COLO829 (cell line): ENCODE data around the gene FLYWCH2.
"Not testable (repeated sequence)": the region's sequence is repeated elsewhere in the genome, so short reads cannot be mapped to it uniquely, and the experiment has no call there.

Experiments used
- DNase-seq: peaks from one replicate; pipeline ENCODE4 v3.0.0; 2012; ENCODE audit warnings: low spot score

Gene FLYWCH2

DNA sequence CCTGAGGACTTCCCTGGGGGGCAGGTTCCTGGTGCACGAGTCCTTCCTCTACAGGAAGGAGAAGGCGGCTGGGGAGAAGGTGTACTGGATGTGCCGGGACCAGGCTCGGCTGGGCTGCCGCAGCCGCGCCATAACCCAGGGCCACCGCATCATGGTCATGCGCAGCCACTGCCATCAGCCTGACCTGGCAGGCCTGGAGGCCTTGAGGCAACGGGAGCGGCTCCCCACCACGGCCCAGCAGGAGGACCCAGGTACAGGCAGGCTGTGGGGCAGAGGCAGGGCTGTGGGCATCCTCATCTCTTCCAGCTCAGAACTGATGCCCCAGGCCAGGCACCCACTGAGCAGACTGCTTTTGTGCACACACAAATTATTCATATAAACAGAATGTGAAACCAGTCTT, 55.2 kb downstream of the FLYWCH2 start:
- no peak for DNase-seq

DNA sequence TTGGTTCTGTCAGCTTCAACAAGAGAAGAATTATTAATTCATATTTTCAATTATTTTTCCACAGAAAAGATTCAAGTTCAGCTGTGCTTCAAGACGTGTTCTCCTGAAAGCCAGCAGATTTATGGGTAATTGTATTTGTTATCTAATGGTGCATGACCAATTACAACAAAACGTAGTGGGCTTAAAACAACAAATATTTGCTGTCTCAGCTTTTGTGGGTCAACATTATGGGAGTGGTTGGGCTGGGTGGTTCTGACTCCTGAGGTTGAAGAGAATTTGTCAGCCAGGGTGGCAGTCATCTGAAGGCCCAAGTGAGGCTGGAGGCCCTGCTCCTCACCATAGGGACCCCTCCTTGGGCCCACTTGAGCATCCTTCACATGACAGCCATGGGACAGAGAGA, 57.0 kb downstream of the FLYWCH2 start:
- DNase-seq: no peak

DNA sequence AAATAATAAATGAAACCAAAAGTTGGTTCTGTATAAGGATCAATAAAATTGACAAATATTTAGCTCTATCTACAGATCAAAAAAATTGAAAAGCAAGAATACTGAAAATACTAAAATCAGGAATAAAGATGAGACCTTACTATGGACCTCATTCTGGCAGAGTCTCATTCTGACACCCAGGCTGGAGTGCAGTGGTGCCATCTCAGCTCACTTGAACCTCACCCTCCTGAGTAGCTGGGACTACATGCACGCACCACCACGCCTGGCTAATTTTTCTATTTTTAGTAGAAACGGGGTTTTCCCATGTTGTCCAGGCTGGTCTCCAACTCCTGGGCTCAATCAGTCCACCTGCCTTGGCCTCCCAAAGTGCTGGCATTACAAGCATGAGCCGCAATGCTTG, 59.0 kb downstream of the FLYWCH2 start:
- no peak for DNase-seq

DNA sequence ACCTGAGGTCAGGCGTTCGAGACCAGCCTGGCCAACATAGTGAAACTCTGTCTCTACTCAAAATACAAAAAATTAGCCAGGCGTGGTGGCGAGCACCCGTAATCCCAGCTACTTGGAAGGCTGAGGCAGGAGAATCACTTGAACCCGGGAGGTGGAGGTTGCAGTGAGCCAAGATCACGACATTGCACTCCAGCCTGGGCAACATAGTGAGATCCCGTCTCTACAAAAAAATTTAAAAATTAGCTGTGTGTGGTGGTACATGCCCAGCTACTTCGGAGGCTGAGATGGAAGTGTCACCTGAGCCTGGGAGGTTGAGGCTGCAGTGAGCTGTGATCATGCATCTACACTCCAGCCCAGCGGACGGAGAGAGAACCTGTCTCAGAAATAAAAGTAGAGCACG, 60.7 kb downstream of the FLYWCH2 start:
- not testable (repeated sequence) for DNase-seq

DNA sequence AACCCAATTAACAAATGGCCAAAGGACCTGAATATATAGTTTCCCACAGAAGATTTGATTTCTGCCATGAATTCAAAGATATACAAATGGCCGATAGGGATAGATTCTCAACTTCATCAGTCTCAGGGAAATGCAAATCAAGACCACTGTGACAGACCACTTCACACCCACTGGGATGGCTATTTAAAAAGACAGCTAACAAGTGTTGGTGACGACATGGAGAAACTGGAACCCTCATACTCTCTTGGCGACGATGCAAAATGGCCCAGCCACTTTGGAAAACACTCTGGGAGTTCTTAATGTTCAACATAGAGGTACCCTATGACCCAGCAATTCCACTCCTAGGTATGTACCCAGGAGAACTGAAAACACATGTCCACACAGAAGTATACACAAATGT, 63.6 kb downstream of the FLYWCH2 start:
- no peak for DNase-seq
